ENCODE data around the gene TRPM1. TPM values are rescaled to one million over a fixed set of nuclear protein-coding genes. Genes with fewer than 3 reads are reported as not detected.

The TRPM1 gene
- total RNA-seq, 2 experiments from 2014 or later = not detected

DNA sequence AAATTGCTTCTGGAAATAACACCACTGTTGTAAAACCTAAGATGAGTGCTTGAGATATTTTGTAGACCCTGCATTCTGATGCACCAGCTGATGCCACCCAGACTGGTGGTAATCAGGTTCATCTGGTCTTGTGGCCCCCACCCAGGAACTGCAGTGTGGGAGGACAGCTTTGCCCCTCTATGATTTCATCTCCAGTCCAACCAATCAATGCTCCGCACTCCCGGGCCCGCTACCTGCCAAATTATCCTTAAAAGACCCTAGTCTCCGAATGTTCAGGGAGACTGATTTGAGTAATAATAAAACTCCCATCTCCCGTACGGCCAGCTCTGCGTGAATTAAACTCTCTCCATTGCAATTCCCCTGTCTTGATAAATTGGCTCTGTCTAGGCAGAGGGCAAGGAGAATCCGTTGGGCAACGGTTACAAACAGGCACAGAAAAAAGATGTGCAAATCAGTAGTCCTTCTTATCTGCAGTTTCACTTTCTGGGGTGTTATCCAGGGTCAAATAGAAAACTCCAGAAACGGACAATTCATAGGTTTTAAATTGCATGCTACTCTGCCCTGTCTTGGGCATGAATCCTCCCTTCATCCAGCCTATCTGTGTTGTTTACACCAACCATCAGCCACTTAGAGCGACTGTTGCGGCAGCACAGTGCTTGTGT is 29.2 kb upstream of the TRPM1 start:
- Mint-ChIP-seq H3K9me3 (no peaks in the 10 kb centered on the region), H3K4me3 (no peak overlapping the region), H3K36me3 (no peaks in the 10 kb centered on the region), H3K27me3 (no peaks in the 10 kb centered on the region), H3K4me1 (peaks cover 1% of the 10 kb centered on the region), H3K27ac (no peak overlapping the region)
- DNase-seq = no peak

DNA sequence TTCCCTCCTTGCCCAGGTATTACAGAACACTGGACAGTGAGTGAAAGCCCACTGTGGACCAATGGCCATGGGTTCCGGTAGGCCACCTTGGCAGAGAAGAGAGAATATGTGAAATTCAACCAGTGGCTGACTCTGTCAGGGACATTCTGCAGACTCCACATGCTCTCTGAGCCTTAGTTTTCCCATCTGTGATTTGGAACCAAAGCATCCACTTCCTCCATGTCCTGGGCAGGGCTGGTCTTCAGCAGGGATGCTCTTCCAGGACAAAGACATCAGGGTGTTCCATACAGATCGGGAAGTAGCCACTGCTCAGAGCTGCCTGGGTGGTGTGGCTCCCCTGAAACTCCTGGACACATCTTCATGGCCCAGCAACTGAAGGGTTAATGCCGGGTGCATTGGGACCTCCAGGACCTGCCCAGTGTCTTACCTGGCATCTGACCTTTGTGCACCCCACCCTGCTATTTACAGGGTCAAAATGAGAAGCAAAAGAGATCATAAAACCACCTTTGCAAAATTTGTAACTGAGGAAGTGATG is 28.3 kb upstream of the TRPM1 start:
- no peaks in the 10 kb centered on the region for H3K36me3 Mint-ChIP-seq
- DNase-seq = no peak
- H3K27ac Mint-ChIP-seq = no peak overlapping the region
- H3K9me3 Mint-ChIP-seq = no peaks in the 10 kb centered on the region
- no peak overlapping the region for H3K4me3 Mint-ChIP-seq
- H3K27me3 Mint-ChIP-seq = no peaks in the 10 kb centered on the region
- peaks cover 1% of the 10 kb centered on the region for H3K4me1 Mint-ChIP-seq

DNA sequence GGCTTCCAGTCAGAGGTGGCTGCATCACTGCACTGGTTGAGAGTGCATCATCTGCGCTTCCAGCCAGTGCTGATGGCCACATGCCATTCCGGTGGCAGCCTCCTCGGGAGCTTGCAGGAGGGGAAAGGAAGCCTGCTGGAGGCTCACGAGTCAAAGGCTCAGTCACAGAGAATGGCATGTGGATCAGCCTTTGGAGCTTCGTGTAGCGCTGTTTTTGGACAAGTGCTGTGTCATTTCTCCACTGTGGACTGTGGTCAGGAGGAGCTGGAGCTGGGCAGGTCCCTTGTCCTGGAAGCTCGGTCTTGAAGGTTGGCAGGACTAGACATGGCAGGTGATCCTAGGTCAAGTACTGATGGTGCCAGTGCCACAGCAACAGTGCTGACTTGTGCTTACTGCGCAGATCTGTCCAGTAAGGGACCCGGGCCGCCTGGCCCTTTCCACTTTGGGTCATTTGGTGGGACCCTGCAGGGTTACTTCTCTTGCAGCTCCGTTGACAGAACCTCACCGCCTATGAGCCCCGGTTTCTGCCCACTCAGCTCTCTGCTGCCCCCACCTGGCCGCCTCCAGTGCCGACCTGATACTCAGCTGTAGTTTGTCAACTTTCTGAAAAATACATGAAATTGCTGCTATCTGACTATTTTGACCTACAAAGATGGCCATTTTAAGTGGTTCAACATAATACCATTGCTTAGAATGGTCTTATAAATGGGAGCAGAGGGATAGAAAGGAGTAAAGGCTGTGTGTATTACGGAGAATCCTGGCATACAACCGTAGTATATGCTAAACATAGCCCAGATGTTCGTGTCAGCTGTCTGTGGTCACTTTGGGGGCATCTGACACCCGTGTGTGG is 27.6 kb upstream of the TRPM1 start:
- peak; percentile 66 for DNase-seq
- H3K4me3 Mint-ChIP-seq = no peak overlapping the region
- no peaks in the 10 kb centered on the region for H3K27me3 Mint-ChIP-seq
- no peak overlapping the region for H3K27ac Mint-ChIP-seq
- no peaks in the 10 kb centered on the region for H3K36me3 Mint-ChIP-seq
- H3K4me1 Mint-ChIP-seq = peaks cover 1% of the 10 kb centered on the region
- no peaks in the 10 kb centered on the region for H3K9me3 Mint-ChIP-seq

DNA sequence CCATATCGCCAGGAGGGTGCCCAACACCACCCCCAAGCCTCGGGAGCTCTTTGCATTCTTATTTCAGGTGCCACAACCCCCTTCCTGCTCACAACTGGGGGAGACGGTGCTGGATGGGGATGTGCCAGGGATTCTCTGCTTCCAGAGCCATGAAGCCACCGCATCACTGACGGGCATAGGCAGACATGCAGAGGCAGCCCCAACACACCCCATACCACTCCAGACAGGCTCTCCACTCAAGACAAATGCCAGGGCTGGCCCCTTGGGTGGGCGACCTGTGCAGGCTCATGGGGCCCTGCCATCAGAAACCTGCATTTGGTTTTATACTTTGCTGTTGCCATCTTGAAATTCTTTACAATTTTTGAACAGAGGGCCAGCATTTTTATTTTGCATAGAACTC is 27.0 kb upstream of the TRPM1 start:
- no peaks in the 10 kb centered on the region for H3K36me3 Mint-ChIP-seq
- DNase-seq = no peak
- no peak overlapping the region for H3K4me3 Mint-ChIP-seq
- H3K27ac Mint-ChIP-seq = no peak overlapping the region
- H3K4me1 Mint-ChIP-seq = peaks cover 1% of the 10 kb centered on the region
- H3K9me3 Mint-ChIP-seq = no peaks in the 10 kb centered on the region
- no peaks in the 10 kb centered on the region for H3K27me3 Mint-ChIP-seq

DNA sequence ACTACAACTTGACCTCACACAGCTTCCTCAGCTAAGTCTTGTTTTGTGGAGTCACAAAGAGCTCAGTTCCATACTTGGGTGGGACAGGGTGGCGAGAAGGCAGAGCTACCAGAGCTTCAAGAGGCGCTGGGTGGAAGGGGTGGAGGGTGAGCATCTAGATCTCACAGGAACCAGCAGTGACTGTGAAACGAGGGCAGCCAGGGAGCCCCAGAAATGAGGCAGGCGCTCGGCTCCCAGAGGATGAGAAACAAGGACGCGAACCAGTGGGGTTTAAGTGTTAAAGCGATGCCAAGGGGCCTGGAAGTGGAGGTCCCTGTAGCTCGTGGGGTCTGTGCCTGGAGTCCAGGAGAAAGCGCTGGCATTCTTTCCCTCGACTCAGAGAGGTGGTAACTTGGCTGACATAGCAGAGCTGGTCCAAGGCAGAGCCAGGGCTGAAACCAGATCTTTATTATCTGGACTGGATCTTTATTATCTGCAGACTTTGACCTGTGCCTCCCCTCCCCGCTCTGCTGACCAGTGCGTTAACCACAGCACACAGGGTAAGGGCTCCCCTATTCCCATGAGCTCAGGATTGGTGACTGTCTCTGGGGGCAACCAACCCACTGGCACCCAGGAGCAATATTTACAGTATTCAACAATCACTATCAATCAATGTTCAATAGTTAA is 26.2 kb upstream of the TRPM1 start:
- H3K4me3 Mint-ChIP-seq = no peak overlapping the region
- no peak overlapping the region for H3K27ac Mint-ChIP-seq
- no peaks in the 10 kb centered on the region for H3K36me3 Mint-ChIP-seq
- no peaks in the 10 kb centered on the region for H3K27me3 Mint-ChIP-seq
- peaks cover 1% of the 10 kb centered on the region for H3K4me1 Mint-ChIP-seq
- no peak for DNase-seq
- no peaks in the 10 kb centered on the region for H3K9me3 Mint-ChIP-seq

DNA sequence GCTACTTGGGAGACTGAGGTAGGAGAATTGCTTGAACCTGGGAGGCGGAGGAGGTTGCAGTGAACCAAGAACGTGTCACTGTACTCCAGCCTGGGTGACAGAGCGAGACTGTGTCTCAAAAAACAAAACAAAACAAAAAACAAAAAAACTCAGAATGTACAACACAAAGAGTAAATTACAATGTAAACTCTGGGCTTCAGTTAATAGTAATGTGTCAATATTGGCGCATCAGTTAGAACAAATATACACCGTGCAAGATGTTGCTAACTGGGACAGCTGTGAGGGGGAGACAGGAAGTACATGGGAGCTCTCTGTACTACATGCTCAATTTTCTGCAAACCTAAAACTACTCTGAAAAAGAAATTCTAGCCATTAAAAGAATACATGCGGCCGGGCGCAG is 23.5 kb upstream of the TRPM1 start:
- DNase-seq = no peak
- peaks cover 2% of the 10 kb centered on the region for H3K36me3 Mint-ChIP-seq
- H3K4me3 Mint-ChIP-seq = no peak overlapping the region
- H3K4me1 Mint-ChIP-seq = peaks cover 1% of the 10 kb centered on the region
- H3K27me3 Mint-ChIP-seq = no peaks in the 10 kb centered on the region
- no peak overlapping the region for H3K27ac Mint-ChIP-seq
- peaks cover 6% of the 10 kb centered on the region for H3K9me3 Mint-ChIP-seq

DNA sequence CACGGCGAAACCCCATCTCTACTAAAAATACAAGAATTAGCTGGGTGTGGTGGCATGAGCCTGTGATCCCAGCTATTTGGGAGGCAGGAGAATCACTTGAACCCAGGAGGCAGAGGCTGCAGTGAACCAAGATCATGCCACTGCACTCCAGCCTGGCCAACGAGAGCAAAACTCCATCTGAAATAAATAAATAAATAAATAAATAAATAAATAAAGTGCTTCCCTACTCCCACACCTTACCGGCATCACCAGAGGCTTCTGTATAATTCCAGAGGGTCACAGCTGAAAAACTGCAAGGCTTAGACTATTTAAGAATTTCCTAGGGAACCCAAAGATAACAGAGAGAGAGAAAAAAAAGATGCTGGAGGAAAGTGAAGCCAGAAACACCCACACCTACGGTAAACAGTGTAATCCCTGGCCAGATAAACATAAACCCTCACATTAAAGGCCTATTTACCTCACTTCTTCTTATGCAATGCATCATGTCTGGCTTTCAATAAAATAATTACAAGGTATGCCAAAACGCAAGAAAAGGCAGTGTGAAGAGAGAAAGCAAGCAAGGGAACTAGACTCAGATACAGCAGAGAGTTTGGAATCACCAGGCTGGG is 15.0 kb upstream of the TRPM1 start:
- H3K4me3 Mint-ChIP-seq = no peak overlapping the region
- H3K27me3 Mint-ChIP-seq = peaks cover 10% of the 10 kb centered on the region
- peaks cover 9% of the 10 kb centered on the region for H3K9me3 Mint-ChIP-seq
- no peaks in the 10 kb centered on the region for H3K4me1 Mint-ChIP-seq
- no peak for DNase-seq
- no peak overlapping the region for H3K27ac Mint-ChIP-seq
- no peaks in the 10 kb centered on the region for H3K36me3 Mint-ChIP-seq

DNA sequence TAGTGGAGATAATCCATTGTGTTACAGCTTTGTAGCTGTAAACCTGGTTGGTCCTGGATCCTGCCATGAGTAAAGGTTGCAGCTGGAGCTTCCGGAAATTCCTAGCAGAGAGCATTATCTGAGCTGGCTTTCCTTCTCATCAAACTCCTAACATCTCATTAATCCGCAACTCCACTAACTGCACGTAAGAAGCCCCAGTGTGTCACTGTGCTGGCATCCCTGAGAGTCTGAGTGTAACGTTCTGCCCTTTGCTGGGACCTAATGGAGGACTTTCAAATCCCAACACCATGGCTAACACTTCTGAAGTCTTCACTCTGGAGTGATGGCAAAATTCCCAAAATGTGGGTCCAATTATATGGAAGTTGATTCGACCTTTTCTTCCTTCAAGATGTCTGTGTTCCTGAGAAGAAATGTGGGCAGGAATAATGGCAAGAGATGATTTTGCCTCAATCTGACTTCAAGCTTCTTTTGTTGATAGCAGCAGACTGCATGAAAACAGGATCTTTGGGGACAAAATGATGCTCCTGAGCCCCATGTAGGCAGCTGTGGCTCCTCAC is 9.6 kb upstream of the TRPM1 start:
- H3K4me1 Mint-ChIP-seq = no peaks in the 10 kb centered on the region
- peaks cover 9% of the 10 kb centered on the region for H3K9me3 Mint-ChIP-seq
- H3K27me3 Mint-ChIP-seq = peaks cover 10% of the 10 kb centered on the region
- no peak overlapping the region for H3K27ac Mint-ChIP-seq
- no peak overlapping the region for H3K4me3 Mint-ChIP-seq
- no peaks in the 10 kb centered on the region for H3K36me3 Mint-ChIP-seq
- no peak for DNase-seq

DNA sequence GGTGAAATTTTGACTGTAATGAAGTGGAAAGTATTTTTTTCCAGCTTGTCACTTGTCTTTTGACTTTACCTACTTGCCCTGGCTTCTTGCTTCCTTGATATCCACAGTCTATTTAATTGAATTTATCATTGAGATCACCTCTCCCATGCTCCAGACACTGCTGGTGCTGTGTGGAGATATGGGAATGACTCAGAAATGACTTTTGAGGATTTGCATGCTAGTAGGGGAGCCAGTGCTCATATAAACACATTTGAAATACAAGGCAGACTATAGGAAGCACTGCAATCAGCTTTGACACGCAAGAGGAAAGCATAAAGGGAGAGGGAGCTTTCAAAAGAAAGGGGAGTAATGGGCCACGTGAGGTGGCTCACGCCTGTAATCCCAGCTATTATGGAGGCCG is 7.3 kb upstream of the TRPM1 start:
- no peak overlapping the region for H3K4me3 Mint-ChIP-seq
- no peak for DNase-seq
- H3K4me1 Mint-ChIP-seq = no peaks in the 10 kb centered on the region
- H3K36me3 Mint-ChIP-seq = no peaks in the 10 kb centered on the region
- H3K27me3 Mint-ChIP-seq = peaks cover under 1% of the 10 kb centered on the region
- no peak overlapping the region for H3K27ac Mint-ChIP-seq
- H3K9me3 Mint-ChIP-seq = no peaks in the 10 kb centered on the region

DNA sequence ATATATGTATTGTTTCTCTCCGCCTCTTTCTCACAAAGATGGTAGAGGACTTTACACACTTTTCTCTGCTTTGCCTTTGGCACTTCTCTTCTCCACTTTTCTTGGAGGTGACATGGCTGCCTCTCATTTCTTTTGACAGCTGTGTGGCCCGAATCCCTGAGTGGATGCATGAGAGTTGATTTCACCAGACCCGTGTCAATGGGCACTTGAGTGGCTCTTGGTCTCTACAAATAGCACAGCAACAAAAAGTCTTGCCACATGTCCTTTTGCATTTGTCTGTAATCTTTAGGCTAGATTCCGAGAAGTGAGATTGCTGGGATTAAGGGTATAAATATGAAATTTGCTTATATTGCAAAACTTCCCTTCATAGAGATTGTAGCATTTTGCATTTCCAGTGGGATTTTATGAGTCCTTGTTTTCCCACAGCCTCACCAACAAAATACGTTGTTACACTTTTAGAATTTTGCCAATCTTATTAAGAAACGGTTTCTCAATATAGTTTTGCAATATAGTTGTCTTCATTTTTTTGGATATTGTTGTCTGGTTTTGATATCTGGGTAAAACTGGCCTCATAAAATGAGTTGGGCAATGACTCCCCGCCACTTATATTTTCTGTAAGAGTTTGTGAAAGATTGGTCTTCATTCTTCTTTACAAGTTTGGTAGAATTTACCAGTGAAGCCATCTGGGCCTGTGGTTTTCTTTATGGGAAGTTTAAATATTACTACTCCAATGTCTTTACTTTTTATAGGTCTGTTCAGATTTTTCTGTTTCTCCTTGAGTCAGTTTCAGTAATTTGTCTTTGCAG is 5.2 kb upstream of the TRPM1 start:
- no peak for DNase-seq
- no peaks in the 10 kb centered on the region for H3K4me1 Mint-ChIP-seq
- H3K27me3 Mint-ChIP-seq = no peaks in the 10 kb centered on the region
- H3K27ac Mint-ChIP-seq = no peak overlapping the region
- H3K36me3 Mint-ChIP-seq = no peaks in the 10 kb centered on the region
- H3K9me3 Mint-ChIP-seq = no peaks in the 10 kb centered on the region
- no peak overlapping the region for H3K4me3 Mint-ChIP-seq

DNA sequence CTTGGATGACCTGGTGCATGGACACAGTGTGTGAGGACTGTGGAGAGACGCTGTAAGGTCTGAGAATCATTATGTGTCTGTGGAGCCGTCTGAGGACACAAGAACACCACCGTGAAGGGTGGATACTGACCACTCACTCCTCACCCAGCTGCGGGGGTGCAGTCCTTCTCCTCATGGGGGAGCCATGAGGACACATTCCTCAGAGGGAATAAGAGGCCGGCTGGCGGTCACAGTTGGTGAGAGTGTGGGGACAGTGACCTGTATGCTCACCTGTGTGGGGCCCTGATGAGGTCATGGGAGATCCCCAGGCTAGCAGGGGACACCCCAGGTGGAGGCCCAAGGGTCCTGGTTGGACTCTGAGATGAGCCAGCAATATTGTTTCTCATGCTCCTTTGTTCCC is 2.5 kb upstream of the TRPM1 start:
- Mint-ChIP-seq H3K27ac (no peak overlapping the region), H3K27me3 (no peaks in the 10 kb centered on the region), H3K4me3 (no peak overlapping the region), H3K9me3 (no peaks in the 10 kb centered on the region), H3K36me3 (no peaks in the 10 kb centered on the region), H3K4me1 (no peaks in the 10 kb centered on the region)
- no peak for DNase-seq

DNA sequence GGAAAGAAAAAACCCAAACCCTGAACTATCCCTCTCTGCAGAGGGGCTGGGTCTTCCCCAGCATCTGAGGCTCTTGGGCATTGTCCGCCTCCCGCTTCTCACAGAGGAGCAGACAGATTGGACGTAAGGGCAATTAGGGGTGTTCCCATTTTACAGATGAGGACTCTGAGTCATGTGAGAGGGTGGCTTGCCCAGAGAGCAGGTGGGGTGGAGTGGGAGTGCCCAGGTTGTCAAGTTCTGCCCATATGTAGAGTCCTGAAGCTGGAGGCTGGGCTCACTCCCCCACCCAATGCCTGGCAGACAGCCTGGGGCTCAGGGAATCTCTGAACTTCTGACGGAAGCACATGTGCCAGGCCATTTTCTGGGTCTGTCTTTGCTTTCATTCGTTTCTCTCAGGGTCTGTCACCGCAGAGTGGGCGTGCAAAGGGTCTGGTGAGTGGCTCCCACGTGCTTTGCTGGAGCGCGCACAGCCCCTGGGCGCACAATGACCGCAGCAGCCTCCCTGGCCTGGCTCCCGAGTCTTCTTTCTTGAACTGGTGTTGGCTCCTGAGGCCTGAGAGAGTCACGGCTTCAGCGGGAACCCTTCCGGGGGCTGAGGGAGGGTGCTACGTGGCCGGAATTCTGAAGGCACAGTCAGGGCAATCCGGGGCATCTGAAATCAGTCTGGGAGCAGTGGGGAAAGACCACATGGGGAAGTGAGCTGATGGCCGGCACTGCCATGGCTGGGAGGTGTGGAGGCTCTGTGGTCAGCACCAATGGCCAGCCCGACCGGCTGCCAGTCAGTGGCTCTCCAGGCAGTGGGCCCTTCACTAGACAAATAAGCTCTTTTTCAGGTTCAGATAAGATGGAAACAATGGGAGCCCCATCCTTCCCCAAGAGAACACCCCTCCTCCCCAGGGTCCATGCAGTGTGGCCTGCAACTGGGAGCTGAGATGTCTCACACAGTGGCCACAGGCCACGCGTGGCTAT is 1.1 kb upstream of the TRPM1 start:
- H3K9me3 Mint-ChIP-seq = no peaks in the 10 kb centered on the region
- H3K4me1 Mint-ChIP-seq = no peaks in the 10 kb centered on the region
- H3K27ac Mint-ChIP-seq = no peak overlapping the region
- DNase-seq = no peak
- no peak overlapping the region for H3K4me3 Mint-ChIP-seq
- no peaks in the 10 kb centered on the region for H3K36me3 Mint-ChIP-seq
- H3K27me3 Mint-ChIP-seq = no peaks in the 10 kb centered on the region

DNA sequence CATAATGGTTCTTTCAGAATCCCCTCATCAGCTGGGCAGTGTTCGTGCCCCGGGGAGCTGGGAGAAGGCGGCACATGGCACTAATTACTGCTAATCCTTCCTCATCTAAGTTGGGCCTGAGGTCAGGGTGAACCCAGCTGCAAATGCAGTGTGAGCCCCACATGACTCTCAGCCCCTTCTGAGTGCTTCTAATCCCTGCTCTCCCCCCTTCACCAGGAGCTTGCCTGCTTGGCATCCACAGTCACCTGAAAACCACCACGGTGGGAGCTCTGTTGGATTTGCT is 455 bp upstream of the TRPM1 start:
- H3K27me3 Mint-ChIP-seq = no peaks in the 10 kb centered on the region
- no peak for DNase-seq
- no peak overlapping the region for H3K27ac Mint-ChIP-seq

More for the DNA sequence above, 455 bp upstream of the TRPM1 start:
- no peak overlapping the region for H3K4me3 Mint-ChIP-seq
- no peaks in the 10 kb centered on the region for H3K4me1 Mint-ChIP-seq
- no peaks in the 10 kb centered on the region for H3K36me3 Mint-ChIP-seq
- no peaks in the 10 kb centered on the region for H3K9me3 Mint-ChIP-seq

Data from activated naive CD8-positive, alpha-beta T cell treated with anti-CD3 and anti-CD28 coated beads for 36 hours (primary cell).